Measurements from ENCODE around the gene ZRANB3. TPM values are rescaled to one million over a fixed set of nuclear protein-coding genes. Genes with fewer than 3 reads are reported as not detected.
"Not testable (repeated sequence)": the region's sequence is repeated elsewhere in the genome, so short reads cannot be mapped to it uniquely, and the experiment has no call there.

The ZRANB3 gene
- total RNA-seq, 1 donor from 2014 or later = 18.6 TPM

GRCh38 chr2:135510577-135510976 lies 20.4 kb downstream of the ZRANB3 start:
- no peak for TF ChIP-seq CTCF (conservative IDR thresholded peaks at IDR 0.05)
- Mint-ChIP-seq H3K36me3 (ENCODE audit: low read depth) (peaks cover 46% of the 10 kb centered on the region), H3K4me1 (no peaks in the 10 kb centered on the region), H3K27ac (ENCODE audit: unreplicated experiment) (no peak overlapping the region), H3K9me3 (peaks cover 14% of the 10 kb centered on the region), H3K27me3 (ENCODE audit: low read depth) (no peaks in the 10 kb centered on the region), H3K4me3 (no peak overlapping the region)
- DNase-seq (ENCODE audit: low read depth, low spot score) = no peak

DNA sequence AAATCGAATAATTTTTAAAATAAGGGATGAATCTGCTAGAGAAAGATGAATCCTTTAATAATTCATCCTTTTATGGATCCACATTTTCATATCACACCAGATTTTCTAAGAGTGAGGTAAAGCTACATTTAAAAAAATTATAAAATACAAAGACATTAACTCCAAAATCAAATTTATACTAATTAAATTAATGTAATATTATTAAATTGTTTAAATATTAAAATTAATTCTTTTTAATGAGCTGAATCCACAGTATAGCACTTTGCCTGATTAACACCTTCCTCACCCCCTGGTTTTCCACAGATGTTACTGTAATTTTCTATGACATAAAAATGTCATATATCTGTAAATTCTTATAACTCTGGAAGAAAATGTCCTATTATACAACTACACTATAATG lies 26.2 kb downstream of the ZRANB3 start:
- Mint-ChIP-seq H3K9me3 (peaks cover 13% of the 10 kb centered on the region), H3K4me3 (no peak overlapping the region), H3K4me1 (no peaks in the 10 kb centered on the region), H3K27me3 (ENCODE audit: low read depth) (no peaks in the 10 kb centered on the region), H3K36me3 (ENCODE audit: low read depth) (peaks cover 54% of the 10 kb centered on the region), H3K27ac (ENCODE audit: unreplicated experiment) (no peak overlapping the region)
- no peak for DNase-seq (ENCODE audit: low read depth, low spot score)
- no peak for TF ChIP-seq CTCF (conservative IDR thresholded peaks at IDR 0.05)

DNA sequence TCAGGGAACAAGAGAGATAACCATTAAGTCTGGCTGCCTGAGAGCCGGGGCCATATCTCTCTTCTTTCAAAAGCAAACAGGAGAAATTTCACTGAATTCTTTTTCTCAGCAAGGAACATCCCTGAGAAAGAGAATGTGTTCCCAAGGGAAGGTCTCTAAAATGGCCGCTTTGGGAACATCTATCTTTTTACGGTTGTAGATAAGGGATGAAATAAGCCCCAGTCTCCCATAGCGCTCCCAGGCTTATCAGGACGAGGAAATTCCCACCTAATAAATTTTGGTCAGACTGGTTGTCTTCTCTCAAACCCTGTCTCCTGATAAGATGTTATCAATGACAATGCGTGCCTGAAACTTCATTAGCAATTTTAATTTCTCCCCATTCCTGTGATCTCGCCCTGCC lies 32.4 kb downstream of the ZRANB3 start:
- H3K27ac Mint-ChIP-seq (ENCODE audit: unreplicated experiment); H3K4me3 Mint-ChIP-seq; H3K27me3 Mint-ChIP-seq (ENCODE audit: low read depth); H3K4me1 Mint-ChIP-seq; DNase-seq (ENCODE audit: low read depth, low spot score): not testable (repeated sequence)
- Mint-ChIP-seq H3K9me3 (peaks cover 16% of the 10 kb centered on the region), H3K36me3 (ENCODE audit: low read depth) (peaks cover 57% of the 10 kb centered on the region)

GRCh38 chr2:135494917-135495316 lies 36.1 kb downstream of the ZRANB3 start:
- Mint-ChIP-seq H3K27ac (ENCODE audit: unreplicated experiment) (no peak overlapping the region), H3K27me3 (ENCODE audit: low read depth) (no peaks in the 10 kb centered on the region), H3K9me3 (peaks cover 15% of the 10 kb centered on the region), H3K4me1 (no peaks in the 10 kb centered on the region), H3K36me3 (ENCODE audit: low read depth) (peaks cover 43% of the 10 kb centered on the region), H3K4me3 (no peak overlapping the region)
- no peak for DNase-seq (ENCODE audit: low read depth, low spot score)
- TF ChIP-seq CTCF (conservative IDR thresholded peaks at IDR 0.05) = no peak

DNA sequence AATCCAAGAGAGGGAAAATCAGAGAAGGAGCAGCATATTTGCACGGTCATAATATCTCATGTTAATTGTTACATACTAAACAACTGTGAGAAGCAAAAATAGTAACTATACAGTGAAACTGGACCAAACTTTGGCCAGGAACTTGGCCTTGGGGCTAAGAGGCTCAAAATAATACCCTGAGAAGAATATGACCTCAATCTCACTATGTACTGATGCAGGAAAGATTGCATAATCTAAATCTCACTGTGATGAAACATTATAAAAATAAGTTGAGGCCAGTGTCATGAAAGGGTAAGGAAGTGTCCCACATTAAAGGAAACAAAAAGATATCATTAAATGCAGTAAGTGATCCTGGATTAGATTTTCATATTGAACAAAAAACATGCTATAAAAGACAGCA lies 36.5 kb downstream of the ZRANB3 start:
- Mint-ChIP-seq H3K9me3 (peaks cover 13% of the 10 kb centered on the region), H3K4me1 (no peaks in the 10 kb centered on the region), H3K27me3 (ENCODE audit: low read depth) (no peaks in the 10 kb centered on the region), H3K4me3 (no peak overlapping the region), H3K27ac (ENCODE audit: unreplicated experiment) (no peak overlapping the region), H3K36me3 (ENCODE audit: low read depth) (peaks cover 43% of the 10 kb centered on the region)
- TF ChIP-seq CTCF (conservative IDR thresholded peaks at IDR 0.05) = no peak
- no peak for DNase-seq (ENCODE audit: low read depth, low spot score)

DNA sequence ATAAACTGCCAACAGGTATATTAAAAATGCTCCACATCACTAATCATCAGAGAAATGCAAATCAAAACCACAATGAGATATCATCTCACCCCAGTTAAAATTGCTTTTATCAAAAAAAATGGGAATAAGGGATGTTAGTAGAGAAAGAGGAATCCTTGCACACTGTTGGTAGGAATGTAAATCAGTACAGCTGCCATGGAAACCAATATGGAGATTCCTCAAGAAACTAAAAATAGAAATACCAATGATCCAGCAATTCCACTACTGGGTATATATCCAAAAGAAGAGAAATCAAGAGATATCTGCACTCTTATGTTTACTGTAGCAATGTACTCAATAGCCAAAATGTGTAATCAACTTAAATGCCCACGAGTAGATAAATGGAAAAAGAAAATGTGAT lies 40.6 kb downstream of the ZRANB3 start:
- Mint-ChIP-seq H3K36me3 (ENCODE audit: low read depth) (peaks cover 53% of the 10 kb centered on the region), H3K27me3 (ENCODE audit: low read depth) (no peaks in the 10 kb centered on the region), H3K9me3 (peaks cover 15% of the 10 kb centered on the region), H3K4me1 (no peaks in the 10 kb centered on the region), H3K27ac (ENCODE audit: unreplicated experiment) (no peak overlapping the region), H3K4me3 (no peak overlapping the region)
- DNase-seq (ENCODE audit: low read depth, low spot score) = no peak
- no peak for TF ChIP-seq CTCF (conservative IDR thresholded peaks at IDR 0.05)
